AG04449 (cell line): Measurements from ENCODE around the gene ITPR2.

Experiments
- CTCF ChIA-PET: fragments of 350-600 bp; formaldehyde crosslinking; extraction: SDS; loops from one replicate; lab custom pipeline; 2021; ENCODE audit warnings: antibody characterized with exemption; lab: Yijun Ruan, JAX
- POLR2A ChIA-PET: fragments of 400-600, 350-600 bp; formaldehyde crosslinking; extraction: SDS; loops from one replicate; lab custom pipeline; 2020; ENCODE audit warnings: antibody characterized with exemption, inconsistent platforms; lab: Yijun Ruan, JAX
- DNase-seq: peaks from one replicate; pipeline ENCODE4 v3.0.0-alpha.2; 2010; ENCODE audit warnings: low read depth, low spot score
- H3K4me3 ChIP-seq: 2 replicates; pipeline ENCODE4 v1.5.1; 2011; ENCODE audit warnings: low read depth, mild to moderate bottlenecking, control low read depth, low read length
- CTCF ChIP-seq: IDR thresholded peaks from one replicate; pipeline ENCODE4 v1.5.1; 2011; ENCODE audit warnings: mild to moderate bottlenecking, moderate library complexity, low read length, control low read depth, inconsistent platforms; ENCODE audit not compliant: insufficient read depth; ENCODE audit errors: missing control alignments

ITPR2 gene

GRCh38 chr12:26846416-26846815, 13.4 kb upstream of the ITPR2 start:
- no peak overlapping the region for H3K4me3 ChIP-seq
- ChIA-PET CTCF (interaction anchor here (0.7 to 5.5 kb wide), 8 partner anchors 10 to 145 kb away, joined by 3 to 54 read pairs (median 5); partner anchors contain the start of gene ITPR2), POLR2A (no interaction called here)
- DNase-seq: no peak
- no peak for TF ChIP-seq CTCF

GRCh38 chr12:26845984-26846383, 13.0 kb upstream of the ITPR2 start:
- peak; percentile 71 for DNase-seq
- POLR2A ChIA-PET: no interaction called here
- no peak overlapping the region for H3K4me3 ChIP-seq
- TF ChIP-seq CTCF: no peak
- CTCF ChIA-PET: interaction anchor here (0.7 to 5.5 kb wide), 11 partner anchors 10 to 462 kb away, joined by 3 to 54 read pairs (median 4); partner anchors contain the start of gene ITPR2

- H3K4me3 ChIP-seq: no peak overlapping the region
- POLR2A ChIA-PET: no interaction called here
- no peak for DNase-seq
- CTCF ChIA-PET: interaction anchor here (0.8 to 5.5 kb wide), 13 partner anchors 11 to 412 kb away, joined by 3 to 54 read pairs (median 3); partner anchors contain the start of gene ITPR2
- TF ChIP-seq CTCF: peak; percentile 62
Measured at GRCh38 chr12:26845057-26845666, 12.2 kb upstream of the ITPR2 start.

- POLR2A ChIA-PET: no interaction called here
- no peak for DNase-seq
- TF ChIP-seq CTCF: no peak
- CTCF ChIA-PET: interaction anchor here (0.8 to 5.5 kb wide), 6 partner anchors 10 to 172 kb away, joined by 3 to 54 read pairs (median 4); partner anchors contain the start of gene ITPR2
- no peak overlapping the region for H3K4me3 ChIP-seq
Measured at GRCh38 chr12:26843311-26843710, 10.3 kb upstream of the ITPR2 start.

- CTCF ChIA-PET: interaction anchor here (1.0 to 5.5 kb wide), 2 partner anchors 11 to 45 kb away, joined by 3 to 20 read pairs; no protein-coding TSS in a partner anchor
- no peak for TF ChIP-seq CTCF
- no peak overlapping the region for H3K4me3 ChIP-seq
- POLR2A ChIA-PET: no interaction called here
- DNase-seq: no peak
Measured at GRCh38 chr12:26841085-26841484, 8.1 kb upstream of the ITPR2 start.

GRCh38 chr12:26839512-26839911, 6.5 kb upstream of the ITPR2 start:
- DNase-seq: no peak
- no peak for TF ChIP-seq CTCF
- ChIA-PET POLR2A (no interaction called here), CTCF (interaction anchor here (0.8 to 1.3 kb wide), 2 partner anchors 13 to 45 kb away, joined by 4 to 5 read pairs; no protein-coding TSS in a partner anchor)
- no peak overlapping the region for H3K4me3 ChIP-seq
